CD14-positive monocyte (primary cell): ENCODE results near the gene CCDC85A. TPM values are rescaled to one million over a fixed set of nuclear protein-coding genes. Genes with fewer than 3 reads are reported as not detected.

Experiments used
- DNase-seq, 3 donors: peaks; one replicate each; pipeline ENCODE4 v3.0.0-alpha.2; 2011 to 2022
- H2AFZ ChIP-seq: 2 replicates; pipeline ENCODE4 v1.6.0; 2012; ENCODE audit warnings: mild to moderate bottlenecking, low read depth, low read length, inconsistent platforms; ENCODE audit not compliant: insufficient read depth, poor library complexity, severe bottlenecking
- H3K27ac ChIP-seq, 2 donors: 1 replicate in 1 of 2; 2 replicates in 1 of 2; pipeline ENCODE4 v1.5.1; 2012 to 2013; ENCODE audit warnings: low read length in 2 of 2, control low read depth in 1 of 2, inconsistent platforms in 1 of 2, low read depth in 1 of 2, mild to moderate bottlenecking in 1 of 2
- H3K27me3 ChIP-seq, 2 donors: one replicate each; pipeline versions ENCODE4 v1.6.0 to v1.6.1; 2011 to 2013; ENCODE audit warnings: low read length in 2 of 2; ENCODE audit not compliant: control insufficient read depth in 2 of 2, insufficient read depth in 2 of 2
- H3K36me3 ChIP-seq, 2 donors: replicated peaks in 1 of 2; 1 replicate in 1 of 2; 2 replicates in 1 of 2; pipeline versions ENCODE4 v1.5.1 to v1.6.1; 2012 to 2013; ENCODE audit warnings: low read length in 2 of 2, control low read depth in 1 of 2, inconsistent platforms in 1 of 2, mild to moderate bottlenecking in 1 of 2; ENCODE audit not compliant: insufficient read depth in 2 of 2, control insufficient read depth in 1 of 2
- H3K4me1 ChIP-seq, 2 donors: 1 replicate in 1 of 2; 2 replicates in 1 of 2; pipeline versions ENCODE4 v1.5.1 to v1.6.1; 2012 to 2013; ENCODE audit warnings: low read length in 2 of 2, control low read depth in 1 of 2, inconsistent platforms in 1 of 2, mild to moderate bottlenecking in 1 of 2, moderate library complexity in 1 of 2; ENCODE audit not compliant: insufficient read depth in 2 of 2, control insufficient read depth in 1 of 2
- H3K4me2 ChIP-seq: replicated peaks from 2 replicates; pipeline ENCODE3; 2012; ENCODE audit warnings: low read length, moderate library complexity, mild to moderate bottlenecking; ENCODE audit not compliant: poor library complexity, severe bottlenecking; ENCODE audit errors: extremely low read depth
- H3K4me3 ChIP-seq, 3 experiments: fragments of 200-600 bp in 1 of 3; sonication (generic) in 1 of 3; replicated peaks in 1 of 3; 1 replicate in 2 of 3; 2 replicates in 1 of 3; pipeline ENCODE4 v1.5.1; 2011 to 2013; ENCODE audit warnings: low read length in 3 of 3, mild to moderate bottlenecking in 3 of 3, control low read depth in 2 of 3, low read depth in 2 of 3, inconsistent platforms in 1 of 3, moderate library complexity in 1 of 3
- H3K79me2 ChIP-seq: 2 replicates; pipeline ENCODE4 v1.6.0; 2012; ENCODE audit warnings: mild to moderate bottlenecking, control low read depth, inconsistent platforms, low read length, moderate library complexity; ENCODE audit not compliant: insufficient read depth
- H3K9ac ChIP-seq: 2 replicates; pipeline ENCODE4 v1.6.0; 2017; ENCODE audit warnings: low read length, mild to moderate bottlenecking; ENCODE audit not compliant: insufficient read depth, poor library complexity, severe bottlenecking
- H3K9me3 ChIP-seq, 2 donors: replicated peaks in 1 of 2; 1 replicate in 1 of 2; 2 replicates in 1 of 2; pipeline versions ENCODE4 v1.5.1 to v1.6.1; 2012 to 2013; ENCODE audit warnings: low read length in 2 of 2, control low read depth in 1 of 2; ENCODE audit not compliant: control insufficient read depth in 1 of 2, insufficient read depth in 1 of 2
- H4K20me1 ChIP-seq: 2 replicates; pipeline ENCODE4 v1.6.0; 2012; ENCODE audit warnings: mild to moderate bottlenecking, low read length, control low read depth, moderate library complexity; ENCODE audit not compliant: insufficient read depth
- H3K27ac Mint-ChIP-seq, 7 donors: one replicate each; pipeline ENCODE4 v1.8.0; 2020; ENCODE audit warnings: mild to moderate bottlenecking in 7 of 7, mixed read lengths in 7 of 7, moderate library complexity in 6 of 7, inconsistent platforms in 2 of 7
- H3K27me3 Mint-ChIP-seq, 3 donors: one replicate each; pipeline ENCODE4 v1.8.0; 2021 to 2022; ENCODE audit warnings: low read depth in 3 of 3, mild to moderate bottlenecking in 3 of 3, mixed read lengths in 3 of 3, moderate library complexity in 3 of 3, inconsistent platforms in 1 of 3
- H3K36me3 Mint-ChIP-seq, 2 donors: one replicate each; pipeline ENCODE4 v1.8.0; 2020; ENCODE audit warnings: mixed read lengths in 2 of 2, inconsistent platforms in 1 of 2, mild to moderate bottlenecking in 1 of 2
- H3K4me1 Mint-ChIP-seq: one replicate; pipeline ENCODE4 v1.8.0; 2020; ENCODE audit warnings: mild to moderate bottlenecking, mixed read lengths
- H3K4me3 Mint-ChIP-seq, 2 donors: one replicate each; pipeline ENCODE4 v1.8.0; 2020; ENCODE audit warnings: mild to moderate bottlenecking in 2 of 2, mixed read lengths in 2 of 2, moderate library complexity in 1 of 2
- H3K9me3 Mint-ChIP-seq, 7 donors: one replicate each; pipeline ENCODE4 v1.8.0; 2020 to 2022; ENCODE audit warnings: mixed read lengths in 7 of 7, mild to moderate bottlenecking in 6 of 7, moderate library complexity in 6 of 7, inconsistent platforms in 2 of 7
- CTCF ChIP-seq: fragments of 200-600 bp; IDR thresholded peaks from one replicate; pipeline ENCODE4 v1.8.0; 2022; ENCODE audit warnings: antibody characterized with exemption, mild to moderate bottlenecking
- WGBS: methylation state at CpG from one replicate; pipeline ENCODE4 v1.1.5; 2013; ENCODE audit warnings: missing lambda C conversion rate; ENCODE audit not compliant: insufficient coverage; 5-methylcytosine and 5-hydroxymethylcytosine counted together
- intact Hi-C, 2 donors: fragments of 100-400 bp; cut with micrococcal nuclease; formaldehyde crosslinking; loops; one replicate each; pipeline versions ENCODE4 v1.15.0 to v1.15.1; 2023
- polyA plus RNA-seq, 3 donors: library from polyadenylated mRNA; depleted of rRNA in 1 of 3; unstranded in 2 of 3; stranded (reverse) in 1 of 3; fragments of 300-500 nt in 2 of 3; fragments of >200 nt in 1 of 3; fragmentation: Illumina TruSeq in 2 of 3; gene quantifications; 1 replicate in 2 of 3; 2 replicates in 1 of 3; pipeline ENCODE4 v1.2.3, GENCODE V29; 2012 to 2021

CCDC85A gene
- polyA plus RNA-seq, 3 donors: not detected

GRCh38 chr2:56192664-56193305, 9.0 kb downstream of the CCDC85A start:
- Histone ChIP-seq H3K4me3 (no peak overlapping the region), H2AFZ (no peak overlapping the region), H3K9ac (no peak overlapping the region), H3K79me2 (no peaks in the 10 kb centered on the region), H3K4me1 (no peaks in the 10 kb centered on the region), H3K27me3 (peaks cover 5 to 6% of the 10 kb centered on the region in 2 donors), H3K36me3 (no peaks in the 10 kb centered on the region), H3K4me2 (no peak overlapping the region), H3K27ac (no peak overlapping the region), H4K20me1 (no peaks in the 10 kb centered on the region), H3K9me3 (no peaks in the 10 kb centered on the region)
- peaks cover 5 to 21% (median 8%) of the 10 kb centered on the region in 3 donors for H3K27me3 Mint-ChIP-seq
- 96% methylated on average over 28 of the region's 29 CpGs for WGBS
- H3K4me3 Mint-ChIP-seq: no peak overlapping the region
- intact Hi-C loops: no loop called here
- TF ChIP-seq CTCF: no peak
- H3K36me3 Mint-ChIP-seq: no peaks in the 10 kb centered on the region
- DNase-seq: no peak
- no peak overlapping the region for H3K27ac Mint-ChIP-seq
- no peaks in the 10 kb centered on the region for H3K4me1 Mint-ChIP-seq
- no peaks in the 10 kb centered on the region for H3K9me3 Mint-ChIP-seq

DNA sequence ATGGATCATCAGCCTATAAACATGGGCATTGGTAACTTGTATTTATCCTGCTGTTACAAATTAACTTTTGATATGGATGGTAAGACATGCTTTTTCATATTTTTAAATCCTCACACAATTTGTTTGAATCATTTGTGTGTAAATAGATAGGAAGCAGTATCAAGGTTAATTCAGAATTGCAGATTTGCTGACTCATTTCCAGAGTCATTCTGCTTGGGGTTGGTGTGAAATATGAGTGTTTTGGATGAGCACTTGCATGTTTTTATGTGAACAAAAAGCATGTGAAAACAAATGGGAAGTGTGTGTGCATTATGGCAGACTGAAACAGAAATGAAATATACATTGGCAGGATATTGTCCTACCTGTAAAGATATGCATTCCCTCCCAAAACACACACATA, 11.8 kb downstream of the CCDC85A start:
- H3K9ac ChIP-seq: no peak overlapping the region
- Mint-ChIP-seq H3K27ac (no peak overlapping the region), H3K9me3 (no peaks in the 10 kb centered on the region), H3K36me3 (no peaks in the 10 kb centered on the region), H3K27me3 (peaks cover 0 to 9% (median 8%) of the 10 kb centered on the region in 3 donors), H3K4me1 (no peaks in the 10 kb centered on the region), H3K4me3 (no peak overlapping the region)
- H2AFZ ChIP-seq: no peak overlapping the region
- no peak for TF ChIP-seq CTCF
- DNase-seq: no peak
- H3K27me3 ChIP-seq: no peaks in the 10 kb centered on the region
- no peaks in the 10 kb centered on the region for H3K9me3 ChIP-seq
- no peaks in the 10 kb centered on the region for H3K79me2 ChIP-seq
- H3K27ac ChIP-seq: no peak overlapping the region
- H3K4me2 ChIP-seq: no peak overlapping the region
- H3K36me3 ChIP-seq: no peaks in the 10 kb centered on the region
- H4K20me1 ChIP-seq: no peaks in the 10 kb centered on the region
- intact Hi-C loops: no loop called here
- H3K4me1 ChIP-seq: no peaks in the 10 kb centered on the region
- H3K4me3 ChIP-seq: no peak overlapping the region
